A673 (cell line): ENCODE data around the gene THY1.

ENCODE experiments used
- CTCF ChIP-seq: fragments of 300-800, 200-600 bp; sonication (generic); conservative IDR thresholded peaks from 2 replicates; pipeline ENCODE4 v1.5.1; 2017; ENCODE audit warnings: low read depth, mild to moderate bottlenecking, antibody characterized with exemption, low read length, moderate library complexity, mixed read lengths
- EZH2 ChIP-seq: fragments of 200-600 bp; sonication (generic); IDR thresholded peaks from 2 replicates; pipeline ENCODE4 v1.6.1; 2017; ENCODE audit warnings: borderline replicate concordance, low read depth, mild to moderate bottlenecking, mixed read lengths, antibody characterized with exemption, low read length; ENCODE audit not compliant: poor library complexity, severe bottlenecking

DNA sequence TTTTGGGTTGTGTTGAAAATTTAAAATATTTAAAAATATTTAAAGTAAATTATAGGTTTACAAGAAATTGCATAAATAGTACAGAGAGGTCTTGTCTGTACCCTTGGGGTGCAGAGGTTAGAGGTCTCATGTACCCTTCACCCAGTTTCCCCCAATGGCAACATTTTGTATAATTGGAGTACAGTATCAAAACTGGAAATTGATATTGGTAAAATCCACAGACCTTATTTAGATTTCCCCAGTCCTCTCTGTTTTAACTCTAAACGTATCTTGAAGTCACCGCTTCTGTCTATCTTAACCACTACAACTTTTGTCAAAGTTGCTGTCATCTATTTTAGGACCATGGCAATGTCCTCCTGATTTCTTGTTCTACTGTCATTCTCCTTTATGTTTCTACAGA is 10.9 kb downstream of the THY1 start:
- TF ChIP-seq CTCF (no peak), EZH2 (no peak)
